HepG2 (cell line): ENCODE data around the gene SP1.

ENCODE experiments used
- GLMP ChIP-seq: sonication (generic); formaldehyde crosslinking; IDR thresholded peaks from 2 replicates; pipeline ENCODE4 v1.9.0; 2021; ENCODE audit warnings: missing genetic modification reagents, mild to moderate bottlenecking, borderline replicate concordance
- HNF4G ChIP-seq, 2 experiments: sonication (generic) in 1 of 2; formaldehyde crosslinking in 1 of 2; IDR thresholded peaks; 2 replicates each; pipeline versions ENCODE4 v1.4.0 to v1.6.1; 2011 to 2020; ENCODE audit warnings: borderline replicate concordance in 2 of 2, low read depth in 2 of 2, mild to moderate bottlenecking in 2 of 2, low read length in 1 of 2, missing genetic modification reagents in 1 of 2, moderate library complexity in 1 of 2
- POLR2A ChIP-seq, 2 experiments: IDR thresholded peaks; 2 replicates each; pipeline ENCODE4 v1.6.1; 2011; ENCODE audit warnings: low read depth in 2 of 2, low read length in 2 of 2, mild to moderate bottlenecking in 1 of 2, moderate library complexity in 1 of 2; ENCODE audit not compliant: insufficient read depth in 1 of 2
- ZNF639 ChIP-seq: conservative IDR thresholded peaks from 2 replicates; pipeline ENCODE4 v1.6.1; 2018; ENCODE audit warnings: missing genetic modification reagents

GRCh38 chr12:53332744-53333143 lies 47.2 kb upstream of the SP1 start:
- TF ChIP-seq GLMP (CRISPR knock-in tag) (no peak), ZNF639 (CRISPR knock-in tag) (no peak), POLR2A (IDR thresholded peaks at IDR 0.05; ENCODE audit: insufficient read depth in 1 of 2, low read depth in 2 of 2, low read length in 2 of 2) (no peak), HNF4G (IDR thresholded peaks at IDR 0.05; ENCODE audit: borderline replicate concordance, low read depth, low read length) (no peak), HNF4G (CRISPR knock-in tag; IDR thresholded peaks at IDR 0.05; ENCODE audit: borderline replicate concordance, low read depth) (no peak)
